B cell (primary cell): ENCODE data around the gene COQ9. TPM values are rescaled to one million over a fixed set of nuclear protein-coding genes. Genes with fewer than 3 reads are reported as not detected.

ENCODE experiments used
- ATAC-seq: fragments of 200-7000 bp; cut with Tn5 transposase; one replicate; pipeline ENCODE4 v1.10.0; 2021; ENCODE audit warnings: low read depth, mild to moderate bottlenecking, moderate number of reproducible peaks, moderate library complexity
- CTCF ChIA-PET: fragments of 350-600 bp; sonication (Branson Sonifier 250); formaldehyde crosslinking; loops from one replicate; lab custom pipeline; 2021; ENCODE audit warnings: antibody characterized with exemption, inconsistent platforms; lab: Charles Lee
- POLR2A ChIA-PET: fragments of 350-600 bp; sonication (Branson Sonifier 250); formaldehyde crosslinking; loops from one replicate; lab custom pipeline; 2021; ENCODE audit warnings: antibody characterized with exemption; lab: Charles Lee
- DNase-seq: peaks from one replicate; pipeline ENCODE4 v3.0.0; 2013
- H2AFZ ChIP-seq: 2 replicates; pipeline ENCODE4 v1.6.1; 2012; ENCODE audit warnings: mild to moderate bottlenecking, low read depth, low read length; ENCODE audit not compliant: insufficient read depth, poor library complexity, severe bottlenecking
- H3K27ac ChIP-seq, 2 donors: 1 replicate in 1 of 2; 2 replicates in 1 of 2; pipeline ENCODE4 v1.5.1; 2012 to 2013; ENCODE audit warnings: low read length in 2 of 2, mild to moderate bottlenecking in 2 of 2, moderate library complexity in 1 of 2
- H3K27me3 ChIP-seq, 4 experiments: fragments of 200-600 bp in 1 of 4; sonication (generic) in 1 of 4; replicated peaks in 1 of 4; 1 replicate in 2 of 4; 2 replicates in 2 of 4; pipeline versions ENCODE4 v1.6.1 to v1.7.0; 2013 to 2016; ENCODE audit warnings: low read length in 3 of 4, mild to moderate bottlenecking in 2 of 4, mixed read lengths in 1 of 4, moderate library complexity in 1 of 4; ENCODE audit not compliant: insufficient read depth in 4 of 4, control insufficient read depth in 3 of 4; ENCODE audit errors: control extremely low read depth in 1 of 4
- H3K36me3 ChIP-seq, 2 experiments: replicated peaks in 1 of 2; 1 replicate in 1 of 2; 2 replicates in 1 of 2; pipeline versions ENCODE4 v1.6.1 to v1.7.1; 2013; ENCODE audit warnings: low read length in 1 of 2; ENCODE audit not compliant: insufficient read depth in 2 of 2, control insufficient read depth in 1 of 2; ENCODE audit errors: control extremely low read depth in 1 of 2, extremely low read depth in 1 of 2
- H3K4me1 ChIP-seq, 2 donors: fragments of 200-600 bp in 1 of 2; sonication (generic) in 1 of 2; 1 replicate in 1 of 2; 2 replicates in 1 of 2; pipeline versions ENCODE4 v1.5.1 to v1.6.1; 2013 to 2017; ENCODE audit warnings: low read length in 2 of 2; ENCODE audit not compliant: control insufficient read depth in 2 of 2, insufficient read depth in 2 of 2
- H3K4me2 ChIP-seq: replicated peaks from 2 replicates; pipeline ENCODE3; 2012; ENCODE audit warnings: mild to moderate bottlenecking, low read depth, low read length; ENCODE audit not compliant: poor library complexity, severe bottlenecking
- H3K4me3 ChIP-seq, 5 experiments: fragments of 200-600 bp in 1 of 5; sonication (generic) in 1 of 5; 1 replicate in 3 of 5; 2 replicates in 2 of 5; pipeline versions ENCODE4 v1.5.1 to v1.7.0; 2011 to 2016; ENCODE audit warnings: low read length in 4 of 5, mild to moderate bottlenecking in 4 of 5, low read depth in 2 of 5, control low read depth in 1 of 5, moderate library complexity in 1 of 5; ENCODE audit not compliant: insufficient read depth in 1 of 5; ENCODE audit errors: control extremely low read depth in 1 of 5, extremely low read depth in 1 of 5
- H3K79me2 ChIP-seq: fragments of 200-600 bp; sonication (generic); one replicate; pipeline ENCODE4 v1.6.0; 2016; ENCODE audit warnings: low read length; ENCODE audit not compliant: control insufficient read depth, insufficient read depth
- H3K9ac ChIP-seq: fragments of 200-600 bp; sonication (generic); 2 replicates; pipeline ENCODE4 v1.6.1; 2017; ENCODE audit warnings: mild to moderate bottlenecking, low read length, moderate library complexity
- H3K9me3 ChIP-seq, 3 donors: one replicate each; pipeline versions ENCODE4 v1.6.1 to v1.7.1; 2013; ENCODE audit warnings: low read length in 2 of 3; ENCODE audit not compliant: control insufficient read depth in 2 of 3, insufficient read depth in 1 of 3; ENCODE audit errors: control extremely low read depth in 1 of 3
- H4K20me1 ChIP-seq: 2 replicates; pipeline ENCODE4 v1.6.0; 2012; ENCODE audit warnings: mild to moderate bottlenecking, low read length; ENCODE audit not compliant: insufficient read depth, control insufficient read depth, poor library complexity, severe bottlenecking
- H3K27ac Mint-ChIP-seq: one replicate; pipeline ENCODE4 v1.8.0; 2021; ENCODE audit warnings: mixed read lengths
- H3K27me3 Mint-ChIP-seq: one replicate; pipeline ENCODE4 v1.8.0; 2021; ENCODE audit warnings: mixed read lengths
- H3K4me1 Mint-ChIP-seq: one replicate; pipeline ENCODE4 v1.8.0; 2021; ENCODE audit warnings: mixed read lengths
- H3K4me3 Mint-ChIP-seq: one replicate; pipeline ENCODE4 v1.8.0; 2021; ENCODE audit warnings: mixed read lengths
- H3K9me3 Mint-ChIP-seq: one replicate; pipeline ENCODE4 v1.8.0; 2022; ENCODE audit warnings: mixed read lengths; ENCODE audit not compliant: insufficient read depth
- EZH2 ChIP-seq: IDR thresholded peaks from 2 replicates; pipeline ENCODE4 v1.6.1; 2012; ENCODE audit warnings: borderline replicate concordance, low read depth, mild to moderate bottlenecking, moderate library complexity, low read length; ENCODE audit not compliant: insufficient read depth, poor library complexity, severe bottlenecking
- WGBS: methylation state at CpG from one replicate; pipeline ENCODE4 v1.1.5; 2013; ENCODE audit warnings: missing lambda C conversion rate; ENCODE audit not compliant: insufficient coverage; 5-methylcytosine and 5-hydroxymethylcytosine counted together
- intact Hi-C: fragments of 100-400 bp; cut with micrococcal nuclease; formaldehyde crosslinking; loops from one replicate; pipeline ENCODE4 v1.10.0; 2022
- polyA plus RNA-seq: library from polyadenylated mRNA; depleted of rRNA; stranded (reverse); fragments of >200 nt; gene quantifications from 2 replicates; pipeline ENCODE4 v1.2.3, GENCODE V29; 2012
- total RNA-seq, 2 donors: library from RNA; stranded (reverse); fragments of 120-200 nt in 1 of 2; gene quantifications; 1 replicate in 1 of 2; 2 replicates in 1 of 2; pipeline versions ENCODE4 v1.2.3 to v1.2.4, GENCODE V29; 2013 to 2022
- TF ChIP-seq, protein P1 (sequence below): fragments of 200-600 bp; IDR thresholded peaks from one replicate; pipeline ENCODE4 v1.8.0; 2022; ENCODE audit warnings: antibody characterized with exemption, mild to moderate bottlenecking

COQ9 gene
- total and polyA plus RNA-seq, 2 donors (not counting 1 experiment from before 2014, with no cell fraction given): 41.5 to 53.0 TPM

GRCh38 chr16:57416084-57416483 lies 31.2 kb upstream of the COQ9 start:
- CTCF ChIA-PET: interaction anchor here (0.8 to 10.1 kb wide), 21 partner anchors 12 to 265 kb away, joined by 3 to 364 read pairs (median 6); partner anchors contain the start of genes CCL17, CIAPIN1, COQ9 and PSME3IP1
- no peak for TF ChIP-seq EZH2
- TF ChIP-seq, protein P1, sequence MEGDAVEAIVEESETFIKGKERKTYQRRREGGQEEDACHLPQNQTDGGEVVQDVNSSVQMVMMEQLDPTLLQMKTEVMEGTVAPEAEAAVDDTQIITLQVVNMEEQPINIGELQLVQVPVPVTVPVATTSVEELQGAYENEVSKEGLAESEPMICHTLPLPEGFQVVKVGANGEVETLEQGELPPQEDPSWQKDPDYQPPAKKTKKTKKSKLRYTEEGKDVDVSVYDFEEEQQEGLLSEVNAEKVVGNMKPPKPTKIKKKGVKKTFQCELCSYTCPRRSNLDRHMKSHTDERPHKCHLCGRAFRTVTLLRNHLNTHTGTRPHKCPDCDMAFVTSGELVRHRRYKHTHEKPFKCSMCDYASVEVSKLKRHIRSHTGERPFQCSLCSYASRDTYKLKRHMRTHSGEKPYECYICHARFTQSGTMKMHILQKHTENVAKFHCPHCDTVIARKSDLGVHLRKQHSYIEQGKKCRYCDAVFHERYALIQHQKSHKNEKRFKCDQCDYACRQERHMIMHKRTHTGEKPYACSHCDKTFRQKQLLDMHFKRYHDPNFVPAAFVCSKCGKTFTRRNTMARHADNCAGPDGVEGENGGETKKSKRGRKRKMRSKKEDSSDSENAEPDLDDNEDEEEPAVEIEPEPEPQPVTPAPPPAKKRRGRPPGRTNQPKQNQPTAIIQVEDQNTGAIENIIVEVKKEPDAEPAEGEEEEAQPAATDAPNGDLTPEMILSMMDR: no peak
- Histone ChIP-seq H4K20me1 (no peaks in the 10 kb centered on the region), H3K27ac (no peak overlapping the region), H3K27me3 (no peaks in the 10 kb centered on the region), H3K36me3 (no peaks in the 10 kb centered on the region), H3K4me1 (peaks cover 50 to 64% of the 10 kb centered on the region in 2 donors), H3K4me2 (peak overlapping the region; percentile 91), H3K4me3 (no peak overlapping the region), H3K9ac (no peak overlapping the region), H3K79me2 (no peaks in the 10 kb centered on the region), H3K9me3 (peaks cover 0 to 10% (median 0%) of the 10 kb centered on the region in 3 donors), H2AFZ (peak overlapping the region; percentile 75)
- H3K27me3 Mint-ChIP-seq: no peaks in the 10 kb centered on the region
- 87% methylated on average over 16 of the region's 16 CpGs for WGBS
- peaks cover 61% of the 10 kb centered on the region for H3K4me1 Mint-ChIP-seq
- DNase-seq (no peak), ATAC-seq (no peak)
- peak overlapping the region; percentile 87 for H3K4me3 Mint-ChIP-seq
- no peaks in the 10 kb centered on the region for H3K9me3 Mint-ChIP-seq
- intact Hi-C loops: loop anchor here (2.0 to 5.0 kb wide), 3 partner anchors 67 to 174 kb away; partner anchors contain the start of gene CCDC102A
- POLR2A ChIA-PET: interaction anchor here (0.6 to 2.0 kb wide), 5 partner anchors 47 to 116 kb away, joined by 3 to 11 read pairs (median 4); no protein-coding TSS in a partner anchor
- peak overlapping the region; percentile 53 for H3K27ac Mint-ChIP-seq

DNA sequence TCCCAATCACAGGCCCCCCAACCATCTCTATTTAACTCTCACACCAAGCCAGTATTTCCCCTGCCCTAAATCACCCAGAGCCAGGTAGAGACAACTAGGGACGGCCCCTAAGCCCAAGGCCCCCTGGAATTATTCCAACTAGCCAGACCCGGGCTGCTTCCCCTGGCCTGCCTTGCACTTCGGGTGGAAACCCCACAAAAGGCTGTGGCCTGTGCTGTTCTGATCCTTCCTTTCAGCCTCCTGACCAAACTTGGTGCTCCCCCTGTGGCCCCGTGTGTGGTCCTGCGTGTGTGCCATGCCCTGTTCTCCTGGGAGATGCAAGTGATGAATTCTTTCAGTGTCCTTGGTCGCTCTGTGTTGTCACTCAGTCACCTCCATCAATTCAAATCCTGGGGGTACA lies 27.8 kb upstream of the COQ9 start:
- DNase-seq (no peak), ATAC-seq (no peak)
- Mint-ChIP-seq H3K27ac (no peak overlapping the region), H3K4me1 (peaks cover 34% of the 10 kb centered on the region), H3K4me3 (no peak overlapping the region), H3K9me3 (no peaks in the 10 kb centered on the region), H3K27me3 (no peaks in the 10 kb centered on the region)
- ChIA-PET POLR2A (no interaction called here), CTCF (interaction anchor here (0.6 to 10.1 kb wide), 18 partner anchors 10 to 268 kb away, joined by 3 to 364 read pairs (median 6); partner anchors contain the start of genes CCL17, CIAPIN1 and COQ9)
- Histone ChIP-seq H4K20me1 (no peaks in the 10 kb centered on the region), H2AFZ (peak overlapping the region; percentile 92), H3K9ac (no peak overlapping the region), H3K4me1 (peaks cover 21 to 32% of the 10 kb centered on the region in 2 donors), H3K4me2 (no peak overlapping the region), H3K9me3 (no peaks in the 10 kb centered on the region), H3K27me3 (no peaks in the 10 kb centered on the region), H3K27ac (no peak overlapping the region), H3K4me3 (no peak overlapping the region), H3K79me2 (no peaks in the 10 kb centered on the region), H3K36me3 (no peaks in the 10 kb centered on the region)
- TF ChIP-seq EZH2: no peak
- TF ChIP-seq, protein P1: no peak
- WGBS: 86% methylated on average over 3 of the region's 6 CpGs
- intact Hi-C loops: loop anchor here (1.0 to 5.0 kb wide), 4 partner anchors 27 to 177 kb away; partner anchors contain the start of genes CCDC102A, CIAPIN1 and COQ9
